ENCODE results near the gene RLN3. TPM values are rescaled to one million over a fixed set of nuclear protein-coding genes. Genes with fewer than 3 reads are reported as not detected.

The RLN3 gene
- total and polyA plus RNA-seq, 9 donors: not detected

- no peaks in the 10 kb centered on the region for H3K36me3 ChIP-seq
- no peaks in the 10 kb centered on the region for H3K4me1 ChIP-seq (ENCODE audit: insufficient read depth)
- H3K4me3 ChIP-seq: no peak overlapping the region
- intact Hi-C loops (cut with DNase I): loop anchor here in 1 of 4 donors (5.0 kb wide), 1 partner anchor 52 kb away; the partner anchor contains the start of gene DCAF15
- no peaks in the 10 kb centered on the region for H3K9me3 ChIP-seq
- 36 to 44% (median 37%) methylated on average over 14 of the region's 14 CpGs for WGBS, 3 donors
- peak overlapping the region; percentile 42 to 92 for H3K27ac ChIP-seq
- no peaks in the 10 kb centered on the region for H3K27me3 ChIP-seq
- DNase-seq: no peak
- no peak for TF ChIP-seq CTCF (IDR thresholded peaks at IDR 0.05)
- TF ChIP-seq EP300 (IDR thresholded peaks at IDR 0.05): no peak
- TF ChIP-seq POLR2A (IDR thresholded peaks at IDR 0.05): no peak
Measured at GRCh38 chr19:14004619-14005348, 23.2 kb upstream of the RLN3 start.

GRCh38 chr19:14005349-14006084 lies 22.4 kb upstream of the RLN3 start:
- Histone ChIP-seq H3K36me3 (no peaks in the 10 kb centered on the region), H3K27ac (peak overlapping the region; percentile 92), H3K4me1 (ENCODE audit: insufficient read depth) (no peaks in the 10 kb centered on the region), H3K27me3 (no peaks in the 10 kb centered on the region), H3K9me3 (no peaks in the 10 kb centered on the region), H3K4me3 (peak overlapping the region; percentile 97)
- WGBS, 3 donors: 4 to 13% (median 6%) methylated on average over 21 to 50 of the region's 50 CpGs
- intact Hi-C loops (cut with DNase I): loop anchor here in 1 of 4 donors (5.0 kb wide), 1 partner anchor 53 kb away; the partner anchor contains the start of gene DCAF15
- DNase-seq: peak; percentile 90 to 96 (median 94)
- TF ChIP-seq CTCF (IDR thresholded peaks at IDR 0.05) (no peak), POLR2A (IDR thresholded peaks at IDR 0.05) (peak; percentile 46)

DNA sequence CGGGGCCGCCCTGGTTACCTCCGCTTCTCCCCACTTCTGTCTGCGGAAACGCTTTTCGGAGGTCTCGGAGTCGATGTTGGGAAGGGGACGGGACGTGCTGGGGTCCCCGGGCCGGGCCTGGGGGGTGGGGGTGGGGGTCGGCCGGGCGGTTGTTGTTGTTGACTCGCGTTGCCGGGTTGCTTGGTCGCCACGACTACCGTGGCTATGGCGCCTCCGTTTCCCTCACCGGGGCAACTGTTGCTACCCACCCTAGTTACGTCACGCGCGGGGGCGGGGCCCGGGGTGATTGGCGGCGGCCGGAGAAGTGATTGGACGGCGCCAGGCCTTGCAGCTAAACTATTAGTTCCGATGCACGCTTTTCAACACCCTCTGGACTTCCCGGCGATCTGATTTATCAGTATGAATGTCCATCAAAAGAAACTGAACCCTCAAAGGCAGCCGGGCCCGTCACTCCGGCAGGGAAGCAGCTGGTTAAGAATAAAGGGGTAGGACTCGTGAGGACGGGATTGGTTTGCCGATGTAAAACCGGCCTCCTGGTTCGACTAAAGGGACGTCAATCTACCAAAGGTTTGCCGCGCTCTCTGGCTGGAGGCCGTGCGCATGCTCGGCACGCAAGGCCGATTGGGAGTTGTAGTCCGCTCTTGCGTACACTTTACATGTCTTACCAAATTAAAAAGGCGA lies 21.7 kb upstream of the RLN3 start, which contains the start of gene RFX1:
Gene RFX1, minus strand, starts transcription at position 236 of the 681 bp plus-strand sequence. CDS start 12,477 bp downstream, outside the sequence.
- TF ChIP-seq CTCF (IDR thresholded peaks at IDR 0.05) (no peak), POLR2A (IDR thresholded peaks at IDR 0.05) (peak; percentile 9), EP300 (IDR thresholded peaks at IDR 0.05) (peak; percentile 21)
- Histone ChIP-seq H3K27ac (peak within 1 kb of the TSS; percentile 92 to 97), H3K9me3 (no peaks in the 10 kb centered on the region), H3K4me1 (ENCODE audit: insufficient read depth) (no peaks in the 10 kb centered on the region), H3K4me3 (peak within 1 kb of the TSS; percentile 97), H3K36me3 (no peaks in the 10 kb centered on the region), H3K27me3 (no peaks in the 10 kb centered on the region)
- intact Hi-C loops (cut with DNase I): loop anchor here in 1 of 4 donors (5.0 kb wide), 1 partner anchor 54 kb away; the partner anchor contains the start of gene DCAF15
- 0 to 1% (median 0%) methylated on average over 56 to 58 of the region's 58 CpGs for WGBS, 3 donors
- peak; percentile 100 for DNase-seq
